B cell (primary cell): ENCODE measurements around the gene CAMTA1. TPM values are rescaled to one million over a fixed set of nuclear protein-coding genes. Genes with fewer than 3 reads are reported as not detected.

Experiments used
- ATAC-seq: fragments of 200-7000 bp; cut with Tn5 transposase; one replicate; pipeline ENCODE4 v1.10.0; 2021; ENCODE audit warnings: low read depth, mild to moderate bottlenecking, moderate number of reproducible peaks, moderate library complexity
- CTCF ChIA-PET: fragments of 350-600 bp; sonication (Branson Sonifier 250); formaldehyde crosslinking; loops from one replicate; lab custom pipeline; 2021; ENCODE audit warnings: antibody characterized with exemption, inconsistent platforms; lab: Charles Lee
- POLR2A ChIA-PET: fragments of 350-600 bp; sonication (Branson Sonifier 250); formaldehyde crosslinking; loops from one replicate; lab custom pipeline; 2021; ENCODE audit warnings: antibody characterized with exemption; lab: Charles Lee
- DNase-seq: peaks from one replicate; pipeline ENCODE4 v3.0.0; 2013
- H2AFZ ChIP-seq: 2 replicates; pipeline ENCODE4 v1.6.1; 2012; ENCODE audit warnings: mild to moderate bottlenecking, low read depth, low read length; ENCODE audit not compliant: insufficient read depth, poor library complexity, severe bottlenecking
- H3K27ac ChIP-seq, 2 donors: 1 replicate in 1 of 2; 2 replicates in 1 of 2; pipeline ENCODE4 v1.5.1; 2012 to 2013; ENCODE audit warnings: low read length in 2 of 2, mild to moderate bottlenecking in 2 of 2, moderate library complexity in 1 of 2
- H3K27me3 ChIP-seq, 4 experiments: fragments of 200-600 bp in 1 of 4; sonication (generic) in 1 of 4; replicated peaks in 1 of 4; 1 replicate in 2 of 4; 2 replicates in 2 of 4; pipeline versions ENCODE4 v1.6.1 to v1.7.0; 2013 to 2016; ENCODE audit warnings: low read length in 3 of 4, mild to moderate bottlenecking in 2 of 4, mixed read lengths in 1 of 4, moderate library complexity in 1 of 4; ENCODE audit not compliant: insufficient read depth in 4 of 4, control insufficient read depth in 3 of 4; ENCODE audit errors: control extremely low read depth in 1 of 4
- H3K36me3 ChIP-seq, 2 experiments: replicated peaks in 1 of 2; 1 replicate in 1 of 2; 2 replicates in 1 of 2; pipeline versions ENCODE4 v1.6.1 to v1.7.1; 2013; ENCODE audit warnings: low read length in 1 of 2; ENCODE audit not compliant: insufficient read depth in 2 of 2, control insufficient read depth in 1 of 2; ENCODE audit errors: control extremely low read depth in 1 of 2, extremely low read depth in 1 of 2
- H3K4me1 ChIP-seq, 2 donors: fragments of 200-600 bp in 1 of 2; sonication (generic) in 1 of 2; 1 replicate in 1 of 2; 2 replicates in 1 of 2; pipeline versions ENCODE4 v1.5.1 to v1.6.1; 2013 to 2017; ENCODE audit warnings: low read length in 2 of 2; ENCODE audit not compliant: control insufficient read depth in 2 of 2, insufficient read depth in 2 of 2
- H3K4me2 ChIP-seq: replicated peaks from 2 replicates; pipeline ENCODE3; 2012; ENCODE audit warnings: mild to moderate bottlenecking, low read depth, low read length; ENCODE audit not compliant: poor library complexity, severe bottlenecking
- H3K4me3 ChIP-seq, 5 experiments: fragments of 200-600 bp in 1 of 5; sonication (generic) in 1 of 5; 1 replicate in 3 of 5; 2 replicates in 2 of 5; pipeline versions ENCODE4 v1.5.1 to v1.7.0; 2011 to 2016; ENCODE audit warnings: low read length in 4 of 5, mild to moderate bottlenecking in 4 of 5, low read depth in 2 of 5, control low read depth in 1 of 5, moderate library complexity in 1 of 5; ENCODE audit not compliant: insufficient read depth in 1 of 5; ENCODE audit errors: control extremely low read depth in 1 of 5, extremely low read depth in 1 of 5
- H3K79me2 ChIP-seq: fragments of 200-600 bp; sonication (generic); one replicate; pipeline ENCODE4 v1.6.0; 2016; ENCODE audit warnings: low read length; ENCODE audit not compliant: control insufficient read depth, insufficient read depth
- H3K9ac ChIP-seq: fragments of 200-600 bp; sonication (generic); 2 replicates; pipeline ENCODE4 v1.6.1; 2017; ENCODE audit warnings: mild to moderate bottlenecking, low read length, moderate library complexity
- H3K9me3 ChIP-seq, 3 donors: one replicate each; pipeline versions ENCODE4 v1.6.1 to v1.7.1; 2013; ENCODE audit warnings: low read length in 2 of 3; ENCODE audit not compliant: control insufficient read depth in 2 of 3, insufficient read depth in 1 of 3; ENCODE audit errors: control extremely low read depth in 1 of 3
- H4K20me1 ChIP-seq: 2 replicates; pipeline ENCODE4 v1.6.0; 2012; ENCODE audit warnings: mild to moderate bottlenecking, low read length; ENCODE audit not compliant: insufficient read depth, control insufficient read depth, poor library complexity, severe bottlenecking
- H3K27ac Mint-ChIP-seq: one replicate; pipeline ENCODE4 v1.8.0; 2021; ENCODE audit warnings: mixed read lengths
- H3K27me3 Mint-ChIP-seq: one replicate; pipeline ENCODE4 v1.8.0; 2021; ENCODE audit warnings: mixed read lengths
- H3K4me1 Mint-ChIP-seq: one replicate; pipeline ENCODE4 v1.8.0; 2021; ENCODE audit warnings: mixed read lengths
- H3K4me3 Mint-ChIP-seq: one replicate; pipeline ENCODE4 v1.8.0; 2021; ENCODE audit warnings: mixed read lengths
- H3K9me3 Mint-ChIP-seq: one replicate; pipeline ENCODE4 v1.8.0; 2022; ENCODE audit warnings: mixed read lengths; ENCODE audit not compliant: insufficient read depth
- CTCF ChIP-seq: fragments of 200-600 bp; IDR thresholded peaks from one replicate; pipeline ENCODE4 v1.8.0; 2022; ENCODE audit warnings: antibody characterized with exemption, mild to moderate bottlenecking
- EZH2 ChIP-seq: IDR thresholded peaks from 2 replicates; pipeline ENCODE4 v1.6.1; 2012; ENCODE audit warnings: borderline replicate concordance, low read depth, mild to moderate bottlenecking, moderate library complexity, low read length; ENCODE audit not compliant: insufficient read depth, poor library complexity, severe bottlenecking
- WGBS: methylation state at CpG from one replicate; pipeline ENCODE4 v1.1.5; 2013; ENCODE audit warnings: missing lambda C conversion rate; ENCODE audit not compliant: insufficient coverage; 5-methylcytosine and 5-hydroxymethylcytosine counted together
- intact Hi-C: fragments of 100-400 bp; cut with micrococcal nuclease; formaldehyde crosslinking; loops from one replicate; pipeline ENCODE4 v1.10.0; 2022
- polyA plus RNA-seq: library from polyadenylated mRNA; depleted of rRNA; stranded (reverse); fragments of >200 nt; gene quantifications from 2 replicates; pipeline ENCODE4 v1.2.3, GENCODE V29; 2012
- total RNA-seq, 2 donors: library from RNA; stranded (reverse); fragments of 120-200 nt in 1 of 2; gene quantifications; 1 replicate in 1 of 2; 2 replicates in 1 of 2; pipeline versions ENCODE4 v1.2.3 to v1.2.4, GENCODE V29; 2013 to 2022

Gene CAMTA1
- total and polyA plus RNA-seq, 2 donors (not counting 1 experiment from before 2014, with no cell fraction given), result 42.2 to 45.7 TPM

- Histone ChIP-seq H3K9me3 (peaks cover 0 to 4% (median 0%) of the 10 kb centered on the region in 3 donors), H3K4me3 (no peak overlapping the region), H3K36me3 (no peaks in the 10 kb centered on the region), H2AFZ (no peak overlapping the region), H4K20me1 (no peaks in the 10 kb centered on the region), H3K79me2 (no peaks in the 10 kb centered on the region), H3K4me2 (no peak overlapping the region), H3K27me3 (no peaks in the 10 kb centered on the region), H3K27ac (no peak overlapping the region), H3K9ac (no peak overlapping the region), H3K4me1 (no peaks in the 10 kb centered on the region)
- H3K9me3 Mint-ChIP-seq, result no peaks in the 10 kb centered on the region
- intact Hi-C loops, result no loop called here
- no peak for TF ChIP-seq EZH2
- no peak for TF ChIP-seq CTCF
- no peak overlapping the region for H3K4me3 Mint-ChIP-seq
- ChIA-PET POLR2A (no interaction called here), CTCF (no interaction called here)
- ATAC-seq, result no peak
- no peaks in the 10 kb centered on the region for H3K4me1 Mint-ChIP-seq
- WGBS, result 93% methylated on average over 2 of the region's 2 CpGs
- no peak for DNase-seq
- no peaks in the 10 kb centered on the region for H3K27me3 Mint-ChIP-seq
- H3K27ac Mint-ChIP-seq, result no peak overlapping the region
Measured at GRCh38 chr1:7476402-7476801, 691.1 kb downstream of the CAMTA1 start.

- ATAC-seq (no peak), DNase-seq (no peak)
- Histone ChIP-seq H3K4me2 (no peak overlapping the region), H3K27me3 (no peaks in the 10 kb centered on the region), H3K9me3 (peaks cover 0 to 4% (median 0%) of the 10 kb centered on the region in 3 donors), H3K9ac (no peak overlapping the region), H3K27ac (no peak overlapping the region), H3K4me1 (no peaks in the 10 kb centered on the region), H3K79me2 (no peaks in the 10 kb centered on the region), H3K4me3 (no peak overlapping the region), H2AFZ (no peak overlapping the region), H4K20me1 (no peaks in the 10 kb centered on the region), H3K36me3 (no peaks in the 10 kb centered on the region)
- CTCF ChIA-PET, result no interaction called here
- TF ChIP-seq EZH2 (no peak), CTCF (no peak)
- H3K27me3 Mint-ChIP-seq, result no peaks in the 10 kb centered on the region
- H3K27ac Mint-ChIP-seq, result no peak overlapping the region
- intact Hi-C loops, result no loop called here
- POLR2A ChIA-PET, result no interaction called here
- H3K4me1 Mint-ChIP-seq, result no peaks in the 10 kb centered on the region
- no peaks in the 10 kb centered on the region for H3K9me3 Mint-ChIP-seq
- no peak overlapping the region for H3K4me3 Mint-ChIP-seq
- WGBS, result 91% methylated on average over 16 of the region's 17 CpGs
Measured at GRCh38 chr1:7476861-7477547, 691.8 kb downstream of the CAMTA1 start.
